K562 (cell line): Measurements from ENCODE around the gene BMP2K. TPM values are rescaled to one million over a fixed set of nuclear protein-coding genes. Genes with fewer than 3 reads are reported as not detected.

ENCODE experiments used
- ATAC-seq: fragments of 200-7000 bp; cut with Tn5 transposase; 3 replicates; pipeline ENCODE4 v1.9.1; 2020; ENCODE audit warnings: moderate library complexity
- BruUV-seq: library from RNA; stranded (reverse); fragments of 400-500 nt; replicated peaks from 2 replicates; lab custom pipeline; 2021; lab: Mats Ljungman, UMichigan
- CTCF ChIA-PET: fragments of 300-600 bp; formaldehyde crosslinking; extraction: SDS; loops from one replicate; lab custom pipeline; 2021; ENCODE audit warnings: low intra/inter-chr PET ratio; lab: Yijun Ruan, JAX
- POLR2A ChIA-PET: fragments of 300-600, 350-650 bp; sonication (Branson Sonifier 250); formaldehyde crosslinking; extraction: SDS; loops from one replicate; lab custom pipeline; 2021; ENCODE audit warnings: antibody characterized with exemption, inconsistent platforms; lab: Yijun Ruan, JAX
- DNase-seq, 4 experiments: peaks; one replicate each; pipeline versions ENCODE4 v3.0.0 to v3.0.0-alpha.2; 2011 to 2018; ENCODE audit warnings: low spot score in 3 of 4, mixed read lengths in 3 of 4; ENCODE audit errors: extremely low read depth in 1 of 4
- FAIRE-seq: peaks from 2 replicates; lab custom pipeline; 2011; peaks lifted over from hg19 to GRCh38; lab: Jason Lieb, UNC
- H2AFZ ChIP-seq: 2 replicates; pipeline ENCODE4 v1.6.0; 2011; ENCODE audit warnings: low read depth, low read length, control low read depth, inconsistent platforms
- H3K27ac ChIP-seq: fragments of 200-600 bp; 3 replicates; pipeline ENCODE4 v1.8.0; 2011; ENCODE audit warnings: low read depth, mild to moderate bottlenecking, control low read depth, inconsistent platforms, low read length, moderate library complexity, mixed read lengths; ENCODE audit errors: extremely low read depth
- H3K27me3 ChIP-seq, 2 experiments: fragments of 300-600 bp in 1 of 2; 2 replicates in 1 of 2; 3 replicates in 1 of 2; pipeline versions ENCODE4 v1.6.0 to v1.8.0; 2011; ENCODE audit warnings: inconsistent platforms in 2 of 2, low read length in 2 of 2, mild to moderate bottlenecking in 1 of 2, mixed read lengths in 1 of 2, moderate library complexity in 1 of 2; ENCODE audit not compliant: control insufficient read depth in 2 of 2, insufficient read depth in 2 of 2
- H3K36me3 ChIP-seq: fragments of 300-600 bp; 3 replicates; pipeline ENCODE4 v1.8.0; 2011; ENCODE audit warnings: mild to moderate bottlenecking, low read length, inconsistent platforms; ENCODE audit not compliant: control insufficient read depth, insufficient read depth
- H3K4me1 ChIP-seq, 2 experiments: fragments of 200-600 bp in 1 of 2; replicated peaks in 1 of 2; 2 replicates in 1 of 2; 3 replicates in 1 of 2; pipeline versions ENCODE4 v1.5.1 to v1.8.0; 2011; ENCODE audit warnings: inconsistent platforms in 2 of 2, low read length in 2 of 2, mild to moderate bottlenecking in 1 of 2, mixed read lengths in 1 of 2, moderate library complexity in 1 of 2; ENCODE audit not compliant: control insufficient read depth in 2 of 2, insufficient read depth in 2 of 2
- H3K4me2 ChIP-seq: 2 replicates; pipeline ENCODE4 v1.6.1; 2011; ENCODE audit warnings: low read length, control low read depth, inconsistent platforms, mixed read lengths; ENCODE audit not compliant: insufficient read depth
- H3K4me3 ChIP-seq: fragments of 200-600 bp; sonication (generic), shearing (Covaris generic); 2 replicates; pipeline ENCODE4 v1.5.1; 2016; ENCODE audit warnings: control low read depth, inconsistent platforms
- H3K79me2 ChIP-seq: fragments of 200-600 bp; 3 replicates; pipeline ENCODE4 v1.8.0; 2011; ENCODE audit warnings: low read length, inconsistent platforms; ENCODE audit not compliant: control insufficient read depth, insufficient read depth
- H3K9ac ChIP-seq, 2 experiments: 2 replicates each; pipeline versions ENCODE4 v1.6.0 to v1.6.1; 2011; ENCODE audit warnings: low read depth in 2 of 2, low read length in 2 of 2, control low read depth in 1 of 2, inconsistent platforms in 1 of 2, mild to moderate bottlenecking in 1 of 2, mixed read lengths in 1 of 2; ENCODE audit not compliant: insufficient read depth in 1 of 2
- H3K9me1 ChIP-seq: one replicate; pipeline ENCODE4 v1.6.0; 2011; ENCODE audit warnings: inconsistent platforms, mild to moderate bottlenecking, low read length, moderate library complexity; ENCODE audit not compliant: control insufficient read depth, insufficient read depth
- H3K9me3 ChIP-seq: replicated peaks from 2 replicates; pipeline ENCODE4 v1.5.1; 2011; ENCODE audit warnings: low read depth, low read length, inconsistent platforms; ENCODE audit not compliant: control insufficient read depth, insufficient read depth
- H4K20me1 ChIP-seq: replicated peaks from 2 replicates; pipeline ENCODE4 v1.6.1; 2011; ENCODE audit warnings: low read length, inconsistent platforms, mixed read lengths; ENCODE audit not compliant: control insufficient read depth, insufficient read depth
- DNMT1 ChIP-seq: fragments of 450-650 bp; IDR thresholded peaks from 2 replicates; pipeline ENCODE4 v1.6.1; 2016; ENCODE audit warnings: antibody characterized with exemption, mild to moderate bottlenecking
- ERF ChIP-seq: fragments of 450-650 bp; formaldehyde crosslinking; IDR thresholded peaks from 2 replicates; pipeline ENCODE4 v1.4.0; 2020; ENCODE audit warnings: mild to moderate bottlenecking, mixed read lengths
- FOXJ2 ChIP-seq: fragments of 200-800 bp; sonication (Bioruptor generic); IDR thresholded peaks from 2 replicates; pipeline ENCODE4 v1.6.1; 2016; ENCODE audit warnings: missing genetic modification characterization, missing compliant biosample characterization
- HNRNPH1 ChIP-seq: fragments of 200-400 bp; formaldehyde crosslinking; optimal IDR thresholded peaks from 2 replicates; pipeline ENCODE3; 2017; ENCODE audit warnings: low read depth, mild to moderate bottlenecking, low read length, moderate library complexity
- KDM1A ChIP-seq, 2 experiments: fragments of 450-650 bp; IDR thresholded peaks; 2 replicates each; pipeline ENCODE4 v1.6.1; 2016; ENCODE audit warnings: mild to moderate bottlenecking in 2 of 2
- RBM34 ChIP-seq: fragments of 200-400 bp; formaldehyde crosslinking; IDR thresholded peaks from 2 replicates; pipeline ENCODE4 v1.6.1; 2018; ENCODE audit warnings: low read length, borderline replicate concordance; ENCODE audit not compliant: insufficient read depth
- SETDB1 ChIP-seq: IDR thresholded peaks from one replicate; pipeline ENCODE4 v1.6.1; 2012; ENCODE audit warnings: low read length, control low read depth, inconsistent platforms
- SOX6 ChIP-seq: fragments of 450-650 bp; IDR thresholded peaks from 2 replicates; pipeline ENCODE4 v1.6.1; 2014; ENCODE audit warnings: mild to moderate bottlenecking
- ZC3H11A ChIP-seq: IDR thresholded peaks from 2 replicates; pipeline ENCODE4 v1.6.1; 2012; ENCODE audit warnings: low read depth, low read length, improper control_type of control experiment
- ZEB2 ChIP-seq: fragments of 450-650 bp; IDR thresholded peaks from 2 replicates; pipeline ENCODE4 v1.6.1; 2016
- WGBS: fragments of 100-300 bp; shearing (Covaris generic); methylation state at CpG from one replicate; pipeline ENCODE4 v1.1.6; 2016; ENCODE audit warnings: low coverage, mixed read lengths; ENCODE audit not compliant: insufficient coverage; ENCODE audit errors: missing lambda C conversion rate; 5-methylcytosine and 5-hydroxymethylcytosine counted together
- in situ Hi-C: fragments of 300-500 bp; cut with MboI; formaldehyde crosslinking; loops from 4 replicates; pipeline ENCODE4 v1.15.0; 2018; ENCODE audit warnings: inconsistent platforms, mixed read lengths
- intact Hi-C: fragments of 100-400 bp; cut with micrococcal nuclease; formaldehyde crosslinking; loops from 2 replicates; pipeline ENCODE4 v1.14.2; 2022
- polyA plus RNA-seq, 8 experiments: library from polyadenylated mRNA; depleted of rRNA in 4 of 8; stranded (reverse) in 5 of 8; unstranded in 3 of 8; fragments of >200 nt; fragmentation: Nextera tagmentation in 2 of 8; fragmentation: Illumina TruSeq in 1 of 8; extraction: Ambion mirVana in 2 of 8; extraction: Trizol in 1 of 8; gene quantifications; 2 replicates each; pipeline versions ENCODE4 v1.2.1 to v1.2.3, GENCODE V29; 2011 to 2014; ENCODE audit warnings: inconsistent platforms in 1 of 8, missing spikeins in 1 of 8
- total RNA-seq, 7 experiments: library from RNA; depleted of rRNA in 6 of 7; stranded (reverse); fragments of >200 nt in 6 of 7; fragmentation: Illumina TruSeq in 2 of 7; extraction: Trizol in 2 of 7; gene quantifications; 2 replicates each; pipeline versions ENCODE4 v1.2.1 to v1.2.3, GENCODE V29; 2011 to 2021; ENCODE audit warnings: low replicate concordance in 1 of 7
- TF ChIP-seq, protein P1 (sequence below): sonication (generic); formaldehyde crosslinking; IDR thresholded peaks from 2 replicates; pipeline ENCODE4 v1.8.0; 2022; ENCODE audit warnings: mild to moderate bottlenecking, missing genetic modification reagents
- TF ChIP-seq, protein P2 (sequence below): fragments of 450-650 bp; IDR thresholded peaks from 2 replicates; pipeline ENCODE4 v1.6.1; 2016; ENCODE audit warnings: low read depth

BMP2K gene
- total and polyA plus RNA-seq, 9 of the 15 experiments (the other 6 are each of a cell fraction or from before 2014, with no cell fraction given), result 17.0 to 217 (median 104) TPM

- WGBS, result 43% methylated on average over 2 of the region's 2 CpGs
- peak overlapping the region; percentile 20; the same call in 1 of the 2 replicates for H2AFZ ChIP-seq
- H3K9ac ChIP-seq, result no peak overlapping the region
- CTCF ChIA-PET, result no interaction called here
- H3K4me2 ChIP-seq, result no peak overlapping the region
- POLR2A ChIA-PET, result no interaction called here
- no peaks in the 10 kb centered on the region for H3K27me3 ChIP-seq
- no peaks in the 10 kb centered on the region for H3K79me2 ChIP-seq
- no peaks in the 10 kb centered on the region for H3K9me1 ChIP-seq
- in situ Hi-C loops (no loop called here), intact Hi-C loops (no loop called here)
- FAIRE-seq, result no peak
- H3K4me3 ChIP-seq, result no peak overlapping the region
- no TSS peak for BruUV-seq
- no peaks in the 10 kb centered on the region for H4K20me1 ChIP-seq
- H3K27ac ChIP-seq, result no peak overlapping the region
- no peak for ATAC-seq
- H3K36me3 ChIP-seq, result no peaks in the 10 kb centered on the region
- no peaks in the 10 kb centered on the region for H3K9me3 ChIP-seq
- peaks cover 11 to 32% of the 10 kb centered on the region in 2 experiments; a peak in 3 of 5 replicates for H3K4me1 ChIP-seq
- TF ChIP-seq ZEB2 (no peak), ERF (no peak), DNMT1 (no peak), SETDB1 (no peak), SOX6 (no peak), ZC3H11A (no peak), HNRNPH1 (no peak), KDM1A (IDR thresholded peaks at IDR 0.05) (no peak), FOXJ2 (tag) (no peak), RBM34 (no peak)
- TF ChIP-seq, protein P1, sequence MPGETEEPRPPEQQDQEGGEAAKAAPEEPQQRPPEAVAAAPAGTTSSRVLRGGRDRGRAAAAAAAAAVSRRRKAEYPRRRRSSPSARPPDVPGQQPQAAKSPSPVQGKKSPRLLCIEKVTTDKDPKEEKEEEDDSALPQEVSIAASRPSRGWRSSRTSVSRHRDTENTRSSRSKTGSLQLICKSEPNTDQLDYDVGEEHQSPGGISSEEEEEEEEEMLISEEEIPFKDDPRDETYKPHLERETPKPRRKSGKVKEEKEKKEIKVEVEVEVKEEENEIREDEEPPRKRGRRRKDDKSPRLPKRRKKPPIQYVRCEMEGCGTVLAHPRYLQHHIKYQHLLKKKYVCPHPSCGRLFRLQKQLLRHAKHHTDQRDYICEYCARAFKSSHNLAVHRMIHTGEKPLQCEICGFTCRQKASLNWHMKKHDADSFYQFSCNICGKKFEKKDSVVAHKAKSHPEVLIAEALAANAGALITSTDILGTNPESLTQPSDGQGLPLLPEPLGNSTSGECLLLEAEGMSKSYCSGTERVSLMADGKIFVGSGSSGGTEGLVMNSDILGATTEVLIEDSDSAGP, result no peak
- TF ChIP-seq, protein P2, sequence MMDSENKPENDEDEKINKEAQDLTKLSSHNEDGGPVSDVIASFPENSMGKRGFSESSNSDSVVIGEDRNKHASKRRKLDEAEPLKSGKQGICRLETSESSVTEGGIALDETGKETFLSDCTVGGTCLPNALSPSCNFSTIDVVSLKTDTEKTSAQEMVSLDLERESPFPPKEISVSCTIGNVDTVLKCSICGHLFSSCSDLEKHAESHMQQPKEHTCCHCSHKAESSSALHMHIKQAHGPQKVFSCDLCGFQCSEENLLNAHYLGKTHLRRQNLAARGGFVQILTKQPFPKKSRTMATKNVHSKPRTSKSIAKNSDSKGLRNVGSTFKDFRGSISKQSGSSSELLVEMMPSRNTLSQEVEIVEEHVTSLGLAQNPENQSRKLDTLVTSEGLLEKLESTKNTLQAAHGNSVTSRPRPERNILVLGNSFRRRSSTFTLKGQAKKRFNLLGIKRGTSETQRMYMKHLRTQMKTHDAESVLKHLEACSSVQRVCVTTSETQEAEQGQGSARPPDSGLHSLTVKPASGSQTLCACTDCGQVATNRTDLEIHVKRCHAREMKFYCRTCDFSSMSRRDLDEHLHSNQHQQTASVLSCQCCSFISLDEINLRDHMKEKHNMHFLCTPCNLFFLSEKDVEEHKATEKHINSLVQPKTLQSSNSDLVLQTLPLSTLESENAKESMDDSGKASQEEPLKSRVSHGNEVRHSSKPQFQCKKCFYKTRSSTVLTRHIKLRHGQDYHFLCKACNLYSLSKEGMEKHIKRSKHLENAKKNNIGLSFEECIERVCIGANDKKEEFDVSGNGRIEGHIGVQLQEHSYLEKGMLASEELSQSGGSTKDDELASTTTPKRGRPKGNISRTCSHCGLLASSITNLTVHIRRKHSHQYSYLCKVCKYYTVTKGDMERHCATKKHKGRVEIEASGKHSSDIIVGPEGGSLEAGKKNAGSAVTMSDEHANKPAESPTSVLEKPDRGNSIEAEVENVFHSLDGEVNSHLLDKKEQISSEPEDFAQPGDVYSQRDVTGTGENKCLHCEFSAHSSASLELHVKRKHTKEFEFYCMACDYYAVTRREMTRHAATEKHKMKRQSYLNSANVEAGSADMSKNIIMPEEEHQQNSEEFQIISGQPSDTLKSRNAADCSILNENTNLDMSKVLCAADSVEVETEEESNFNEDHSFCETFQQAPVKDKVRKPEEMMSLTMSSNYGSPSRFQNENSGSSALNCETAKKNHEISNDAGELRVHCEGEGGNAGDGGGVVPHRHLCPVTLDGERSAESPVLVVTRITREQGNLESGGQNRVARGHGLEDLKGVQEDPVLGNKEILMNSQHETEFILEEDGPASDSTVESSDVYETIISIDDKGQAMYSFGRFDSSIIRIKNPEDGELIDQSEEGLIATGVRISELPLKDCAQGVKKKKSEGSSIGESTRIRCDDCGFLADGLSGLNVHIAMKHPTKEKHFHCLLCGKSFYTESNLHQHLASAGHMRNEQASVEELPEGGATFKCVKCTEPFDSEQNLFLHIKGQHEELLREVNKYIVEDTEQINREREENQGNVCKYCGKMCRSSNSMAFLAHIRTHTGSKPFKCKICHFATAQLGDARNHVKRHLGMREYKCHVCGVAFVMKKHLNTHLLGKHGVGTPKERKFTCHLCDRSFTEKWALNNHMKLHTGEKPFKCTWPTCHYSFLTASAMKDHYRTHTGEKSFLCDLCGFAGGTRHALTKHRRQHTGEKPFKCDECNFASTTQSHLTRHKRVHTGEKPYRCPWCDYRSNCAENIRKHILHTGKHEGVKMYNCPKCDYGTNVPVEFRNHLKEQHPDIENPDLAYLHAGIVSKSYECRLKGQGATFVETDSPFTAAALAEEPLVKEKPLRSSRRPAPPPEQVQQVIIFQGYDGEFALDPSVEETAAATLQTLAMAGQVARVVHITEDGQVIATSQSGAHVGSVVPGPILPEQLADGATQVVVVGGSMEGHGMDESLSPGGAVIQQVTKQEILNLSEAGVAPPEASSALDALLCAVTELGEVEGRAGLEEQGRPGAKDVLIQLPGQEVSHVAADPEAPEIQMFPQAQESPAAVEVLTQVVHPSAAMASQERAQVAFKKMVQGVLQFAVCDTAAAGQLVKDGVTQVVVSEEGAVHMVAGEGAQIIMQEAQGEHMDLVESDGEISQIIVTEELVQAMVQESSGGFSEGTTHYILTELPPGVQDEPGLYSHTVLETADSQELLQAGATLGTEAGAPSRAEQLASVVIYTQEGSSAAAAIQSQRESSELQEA, result no peak
- no peak for DNase-seq
Observed at GRCh38 chr4:78762529-78762928, 13.6 kb upstream of the BMP2K start.
